T-helper 2 cell treated with Interferon-gamma antibody and Interleukin-4, amounts not matched to agents 5 μg/mL and 100 μg/mL, for 36 hours (primary cell): Measurements from ENCODE around the gene CRELD1.
"Not testable (repeated sequence)": the region's sequence is repeated elsewhere in the genome, so short reads cannot be mapped to it uniquely, and the experiment has no call there.

Experiments
- DNase-seq: peaks from one replicate; pipeline ENCODE4 v3.0.0; 2021; ENCODE audit warnings: low spot score
- H3K27ac Mint-ChIP-seq: one replicate; pipeline ENCODE4 v1.8.0; 2021; ENCODE audit warnings: mild to moderate bottlenecking, mixed read lengths
- H3K27me3 Mint-ChIP-seq: one replicate; pipeline ENCODE4 v1.8.0; 2021; ENCODE audit warnings: low read depth, mixed read lengths
- H3K36me3 Mint-ChIP-seq: one replicate; pipeline ENCODE4 v1.8.0; 2021; ENCODE audit warnings: low read depth, mixed read lengths
- H3K4me1 Mint-ChIP-seq: one replicate; pipeline ENCODE4 v1.8.0; 2021; ENCODE audit warnings: low read depth, mixed read lengths
- H3K4me3 Mint-ChIP-seq: one replicate; pipeline ENCODE4 v1.8.0; 2022; ENCODE audit warnings: mild to moderate bottlenecking, moderate library complexity, mixed read lengths
- H3K9me3 Mint-ChIP-seq: one replicate; pipeline ENCODE4 v1.8.0; 2021; ENCODE audit warnings: mixed read lengths

CRELD1 gene

DNA sequence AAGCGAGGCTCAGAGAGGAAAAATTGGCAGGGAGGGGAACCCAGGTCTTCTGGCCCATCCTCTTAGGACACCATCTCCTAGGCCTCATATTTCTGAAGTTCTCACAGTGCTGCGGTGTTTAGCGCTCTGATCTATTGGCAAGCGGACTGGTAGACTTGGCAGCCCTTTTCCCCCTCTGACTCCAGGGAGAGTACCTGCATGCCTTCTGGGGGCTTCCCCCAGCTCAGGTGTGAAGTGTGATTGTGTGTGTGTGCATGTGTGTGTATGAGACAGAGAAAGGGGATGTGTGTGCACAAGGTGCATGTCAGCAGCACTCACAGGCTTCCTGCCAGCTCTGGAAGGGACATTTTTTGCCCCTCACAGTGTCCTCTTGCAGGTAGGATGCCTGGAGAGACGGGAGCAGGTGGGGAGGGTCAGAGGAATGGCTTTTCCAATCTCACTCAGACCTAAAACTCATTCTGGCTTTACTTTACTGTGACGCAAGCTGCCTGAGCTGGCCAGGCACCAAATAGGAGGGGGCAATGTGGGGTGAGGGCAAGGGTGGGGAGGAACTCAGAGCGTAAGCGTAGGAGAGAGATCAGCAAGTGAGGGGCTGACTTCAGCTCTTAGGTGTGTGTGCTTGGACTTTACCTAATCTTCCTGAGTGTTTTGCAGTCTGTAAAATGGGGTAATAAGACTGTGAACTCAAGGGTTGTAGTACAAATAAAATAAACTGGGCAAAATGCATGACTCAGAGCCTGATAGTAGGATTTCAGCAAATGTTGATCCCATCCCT, 35.0 kb upstream of the CRELD1 start:
- no peaks in the 10 kb centered on the region for H3K27me3 Mint-ChIP-seq
- DNase-seq, result no peak
- H3K36me3 Mint-ChIP-seq, result peaks cover 12% of the 10 kb centered on the region
- peaks cover 34% of the 10 kb centered on the region for H3K4me1 Mint-ChIP-seq
- no peaks in the 10 kb centered on the region for H3K9me3 Mint-ChIP-seq
- no peak overlapping the region for H3K27ac Mint-ChIP-seq
- no peak overlapping the region for H3K4me3 Mint-ChIP-seq

GRCh38 chr3:9899289-9899791, 34.3 kb upstream of the CRELD1 start:
- Mint-ChIP-seq H3K36me3 (peaks cover 6% of the 10 kb centered on the region), H3K9me3 (no peaks in the 10 kb centered on the region), H3K27me3 (no peaks in the 10 kb centered on the region), H3K4me1 (peaks cover 32% of the 10 kb centered on the region), H3K27ac (no peak overlapping the region), H3K4me3 (no peak overlapping the region)
- DNase-seq, result no peak

- H3K27me3 Mint-ChIP-seq, H3K27ac Mint-ChIP-seq, DNase-seq, H3K4me3 Mint-ChIP-seq, H3K9me3 Mint-ChIP-seq, H3K36me3 Mint-ChIP-seq: not testable (repeated sequence)
- H3K4me1 Mint-ChIP-seq, result peaks cover 26% of the 10 kb centered on the region
These were observed 32.6 kb upstream of the CRELD1 start for GRCh38 chr3:9900965-9901415.

DNA sequence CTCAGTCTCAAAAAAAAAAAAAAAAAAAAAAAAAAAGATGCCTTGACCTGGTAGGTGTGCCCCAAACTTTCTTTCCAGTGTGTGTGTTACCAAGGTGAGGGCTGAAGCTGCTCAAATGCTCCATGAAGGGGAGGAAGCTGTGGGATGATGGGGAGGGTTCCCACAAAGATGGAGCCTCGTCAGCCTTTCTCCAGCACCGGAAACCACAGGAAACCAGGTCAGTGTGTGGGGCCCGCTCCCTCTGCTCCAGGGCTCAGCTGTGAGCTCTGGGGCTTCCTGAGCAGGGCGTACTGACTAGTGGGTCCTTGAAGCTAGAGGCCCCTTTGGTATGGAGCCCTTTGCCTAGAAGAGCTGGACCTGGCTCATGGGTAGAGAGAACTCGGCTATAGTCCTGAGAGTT, 31.7 kb upstream of the CRELD1 start:
- peak; percentile 43 for DNase-seq

DNA sequence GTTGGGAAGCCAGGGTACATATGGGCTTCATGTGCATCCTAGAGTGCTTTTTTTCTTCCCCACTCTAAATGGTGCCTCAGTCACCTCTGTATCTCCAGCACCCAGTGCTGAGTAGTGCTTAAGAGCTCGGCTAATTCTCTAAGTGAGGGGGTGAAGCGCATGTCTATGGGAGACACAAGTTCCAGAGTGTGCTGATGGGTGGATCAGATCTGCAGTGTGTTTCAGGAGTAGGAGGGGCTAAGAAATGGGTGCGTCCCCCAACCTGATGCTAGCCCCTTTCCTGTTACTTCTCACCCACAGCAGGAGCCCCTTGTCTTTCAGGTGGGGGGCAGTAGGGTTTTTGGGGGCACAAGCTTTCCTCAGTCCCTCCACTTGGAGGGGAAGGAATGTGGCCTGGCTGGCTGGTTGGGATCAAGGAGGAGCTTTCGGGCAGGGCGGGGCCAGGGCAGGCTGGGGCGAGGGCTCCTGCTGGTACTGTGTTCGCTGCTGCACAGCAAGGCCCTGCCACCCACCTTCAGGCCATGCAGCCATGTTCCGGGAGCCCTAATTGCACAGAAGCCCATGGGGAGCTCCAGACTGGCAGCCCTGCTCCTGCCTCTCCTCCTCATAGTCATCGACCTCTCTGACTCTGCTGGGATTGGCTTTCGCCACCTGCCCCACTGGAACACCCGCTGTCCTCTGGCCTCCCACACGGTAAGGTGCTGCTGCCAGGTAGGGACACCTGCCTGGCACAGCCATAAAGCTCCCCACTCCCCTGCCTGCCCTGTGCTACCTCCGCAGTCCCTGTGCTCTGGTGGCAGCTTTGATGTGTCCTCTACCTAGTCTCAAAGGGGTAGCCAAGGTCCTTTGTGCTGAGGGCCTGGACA, 31.0 kb upstream of the CRELD1 start, which contains the start of gene IL17RE:
TSS of gene IL17RE (plus strand) at position 477 of the 866 bp plus-strand sequence. CDS start at position 562, 85 bp downstream.
- H3K27me3 Mint-ChIP-seq, result no peaks in the 10 kb centered on the region
- peaks cover 26% of the 10 kb centered on the region for H3K4me1 Mint-ChIP-seq
- no peaks in the 10 kb centered on the region for H3K36me3 Mint-ChIP-seq
- H3K27ac Mint-ChIP-seq, result peak within 1 kb of the TSS; percentile 26
- no peaks in the 10 kb centered on the region for H3K9me3 Mint-ChIP-seq
- H3K4me3 Mint-ChIP-seq, result peak within 1 kb of the TSS; percentile 19
- DNase-seq, result no peak

More for the DNA sequence above, 31.7 kb upstream of the CRELD1 start:
- H3K4me1 Mint-ChIP-seq, result peaks cover 26% of the 10 kb centered on the region
- H3K27me3 Mint-ChIP-seq, result no peaks in the 10 kb centered on the region
- peak overlapping the region; percentile 19 for H3K4me3 Mint-ChIP-seq
- peak overlapping the region; percentile 26 for H3K27ac Mint-ChIP-seq
- no peaks in the 10 kb centered on the region for H3K9me3 Mint-ChIP-seq
- no peaks in the 10 kb centered on the region for H3K36me3 Mint-ChIP-seq

DNA sequence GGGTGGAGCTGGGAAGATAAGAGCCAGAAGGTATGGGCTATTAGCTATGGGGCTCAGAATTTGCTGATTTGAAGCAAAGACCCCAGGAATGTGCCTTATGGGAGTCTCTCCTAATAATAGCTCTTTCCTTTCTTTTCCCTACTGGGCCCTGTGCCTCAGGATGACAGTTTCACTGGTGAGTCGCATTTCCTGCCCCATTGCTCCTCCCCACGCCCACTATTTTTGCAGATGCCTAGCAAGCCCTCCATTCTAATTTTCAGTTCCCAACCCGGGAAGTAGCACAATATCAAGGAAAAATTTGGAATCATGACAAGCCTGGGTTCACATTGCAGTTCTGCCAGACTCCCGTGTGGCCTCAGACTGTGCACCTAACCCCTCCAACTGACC, 30.4 kb upstream of the CRELD1 start:
- Mint-ChIP-seq H3K9me3 (no peaks in the 10 kb centered on the region), H3K36me3 (no peaks in the 10 kb centered on the region), H3K27ac (no peak overlapping the region), H3K4me1 (peaks cover 26% of the 10 kb centered on the region), H3K4me3 (no peak overlapping the region), H3K27me3 (no peaks in the 10 kb centered on the region)
- DNase-seq, result peak; percentile 22

- H3K4me1 Mint-ChIP-seq, result peaks cover 23% of the 10 kb centered on the region
- H3K9me3 Mint-ChIP-seq, result no peaks in the 10 kb centered on the region
- H3K27ac Mint-ChIP-seq, result peak overlapping the region; percentile 10
- no peak for DNase-seq
- no peaks in the 10 kb centered on the region for H3K36me3 Mint-ChIP-seq
- H3K4me3 Mint-ChIP-seq, result no peak overlapping the region
- H3K27me3 Mint-ChIP-seq, result no peaks in the 10 kb centered on the region
These were observed 29.7 kb upstream of the CRELD1 start for GRCh38 chr3:9903904-9904303.

- no peaks in the 10 kb centered on the region for H3K9me3 Mint-ChIP-seq
- no peak overlapping the region for H3K4me3 Mint-ChIP-seq
- peaks cover 19% of the 10 kb centered on the region for H3K4me1 Mint-ChIP-seq
- no peak overlapping the region for H3K27ac Mint-ChIP-seq
- peaks cover 2% of the 10 kb centered on the region for H3K27me3 Mint-ChIP-seq
- no peak for DNase-seq
- no peaks in the 10 kb centered on the region for H3K36me3 Mint-ChIP-seq
These were observed 27.2 kb upstream of the CRELD1 start for GRCh38 chr3:9906480-9906879.

GRCh38 chr3:9908286-9908685, 25.3 kb upstream of the CRELD1 start:
- peaks cover 13% of the 10 kb centered on the region for H3K4me1 Mint-ChIP-seq
- no peak overlapping the region for H3K27ac Mint-ChIP-seq
- no peaks in the 10 kb centered on the region for H3K9me3 Mint-ChIP-seq
- DNase-seq, result no peak
- no peaks in the 10 kb centered on the region for H3K36me3 Mint-ChIP-seq
- H3K4me3 Mint-ChIP-seq, result no peak overlapping the region
- peaks cover 4% of the 10 kb centered on the region for H3K27me3 Mint-ChIP-seq

DNA sequence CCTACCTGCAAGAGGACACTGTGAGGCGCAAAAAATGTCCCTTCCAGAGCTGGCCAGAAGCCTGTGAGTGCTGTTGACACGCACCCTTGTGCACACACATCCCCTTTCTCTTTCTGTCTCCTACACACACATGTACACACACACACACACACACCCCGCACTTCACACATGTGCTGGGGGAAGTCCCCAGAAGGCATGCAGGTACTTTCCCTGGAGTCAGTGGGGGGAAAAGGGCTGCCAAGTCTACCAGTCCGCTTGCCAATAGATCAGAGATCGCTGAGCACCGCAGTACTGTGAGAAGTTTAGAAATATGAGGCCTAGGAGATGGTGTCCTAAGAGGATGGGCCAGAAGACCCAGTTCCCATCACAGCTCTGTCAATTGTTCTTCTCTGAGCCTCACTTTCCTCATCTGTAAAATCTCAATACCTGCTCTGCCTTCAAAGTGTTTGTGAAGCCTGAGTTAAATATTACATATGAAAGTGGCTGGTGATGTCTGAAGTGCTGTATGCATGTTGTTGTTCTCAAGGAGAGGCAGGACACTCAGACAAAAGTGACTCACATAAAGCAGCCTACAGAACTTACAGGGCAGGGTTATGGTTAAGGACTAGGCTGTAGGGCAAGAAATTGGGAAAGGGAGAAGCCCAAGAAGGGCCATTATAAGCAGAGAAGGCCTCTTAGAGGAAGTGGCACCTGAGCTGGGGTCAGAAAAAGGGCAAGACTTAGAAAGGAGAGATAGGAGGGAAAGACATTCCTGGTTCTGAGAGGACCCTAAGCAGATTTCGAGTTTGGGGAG, 24.2 kb upstream of the CRELD1 start:
- DNase-seq, result no peak
- Mint-ChIP-seq H3K27me3 (peaks cover 4% of the 10 kb centered on the region), H3K4me3 (no peak overlapping the region), H3K4me1 (peaks cover 6% of the 10 kb centered on the region), H3K27ac (no peak overlapping the region), H3K9me3 (no peaks in the 10 kb centered on the region), H3K36me3 (no peaks in the 10 kb centered on the region)

DNA sequence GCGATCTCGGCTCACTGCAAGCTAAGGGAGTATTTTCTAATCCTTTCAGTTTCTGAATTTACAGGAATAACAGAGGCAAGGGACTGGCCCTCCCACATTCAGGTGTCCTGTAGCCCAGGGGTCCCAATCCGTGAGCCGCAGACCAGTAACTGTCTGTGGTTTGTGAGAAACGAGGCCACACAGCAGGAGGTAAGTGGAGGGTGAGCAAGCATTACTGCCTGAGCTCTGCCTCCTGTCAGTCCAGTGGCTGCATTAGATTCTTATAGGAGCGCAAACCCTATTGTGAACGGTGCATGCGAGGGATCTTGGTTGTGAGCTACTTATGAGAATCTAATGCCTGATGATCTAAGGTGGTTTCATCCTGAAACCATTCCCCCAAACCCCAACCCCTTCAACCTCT, 21.8 kb upstream of the CRELD1 start:
- DNase-seq, result no peak
- peaks cover 7% of the 10 kb centered on the region for H3K27me3 Mint-ChIP-seq
- peaks cover 12% of the 10 kb centered on the region for H3K4me1 Mint-ChIP-seq
- H3K27ac Mint-ChIP-seq, result no peak overlapping the region
- no peak overlapping the region for H3K4me3 Mint-ChIP-seq
- no peaks in the 10 kb centered on the region for H3K9me3 Mint-ChIP-seq
- no peaks in the 10 kb centered on the region for H3K36me3 Mint-ChIP-seq

GRCh38 chr3:9912294-9912935, 21.2 kb upstream of the CRELD1 start:
- Mint-ChIP-seq H3K36me3 (no peaks in the 10 kb centered on the region), H3K4me3 (no peak overlapping the region), H3K4me1 (peaks cover 12% of the 10 kb centered on the region), H3K27me3 (peaks cover 7% of the 10 kb centered on the region), H3K27ac (no peak overlapping the region), H3K9me3 (no peaks in the 10 kb centered on the region)
- peak; percentile 29 for DNase-seq

DNA sequence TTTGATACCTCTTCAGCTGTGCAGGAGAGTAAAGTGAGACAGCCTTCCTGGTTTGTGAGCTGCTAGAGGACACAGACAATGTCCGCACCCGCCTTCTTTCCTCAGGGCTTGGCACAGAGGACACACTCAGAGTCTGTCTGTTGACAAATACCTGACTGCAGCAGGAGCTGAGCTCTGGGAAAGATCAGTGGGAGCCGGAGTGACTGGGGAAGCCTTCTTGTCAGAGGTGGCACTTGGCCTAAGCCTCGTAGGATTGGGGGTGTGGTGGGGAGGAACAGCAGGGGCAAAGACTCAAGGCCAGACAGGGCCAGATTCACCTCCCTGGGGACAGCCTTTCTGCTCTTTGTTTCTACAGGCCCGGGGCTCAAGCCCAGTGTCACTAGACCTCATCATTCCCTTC, 20.0 kb upstream of the CRELD1 start:
- H3K4me1 Mint-ChIP-seq, result peaks cover 12% of the 10 kb centered on the region
- DNase-seq, result no peak
- H3K4me3 Mint-ChIP-seq, result no peak overlapping the region
- H3K27me3 Mint-ChIP-seq, result peaks cover 7% of the 10 kb centered on the region
- H3K36me3 Mint-ChIP-seq, result no peaks in the 10 kb centered on the region
- H3K9me3 Mint-ChIP-seq, result no peaks in the 10 kb centered on the region
- H3K27ac Mint-ChIP-seq, result no peak overlapping the region
